Neural crest cell (in vitro differentiated cells): ENCODE measurements around the gene LINS1. TPM values are rescaled to one million over a fixed set of nuclear protein-coding genes. Genes with fewer than 3 reads are reported as not detected.

ENCODE experiments used
- DNase-seq: peaks from one replicate; pipeline ENCODE4 v3.0.0; 2021; ENCODE audit warnings: low read depth, mixed read lengths, low spot score
- H3K27ac Mint-ChIP-seq: one replicate; pipeline ENCODE4 v1.8.0; 2021; ENCODE audit warnings: mild to moderate bottlenecking, mixed read lengths; ENCODE audit not compliant: unreplicated experiment
- H3K27me3 Mint-ChIP-seq: 2 replicates; pipeline ENCODE4 v1.8.0; 2021; ENCODE audit warnings: low read depth, mild to moderate bottlenecking, mixed read lengths
- H3K36me3 Mint-ChIP-seq: 2 replicates; pipeline ENCODE4 v1.8.0; 2021; ENCODE audit warnings: low read depth, mild to moderate bottlenecking, mixed read lengths
- H3K4me1 Mint-ChIP-seq: 2 replicates; pipeline ENCODE4 v1.8.0; 2021; ENCODE audit warnings: mixed read lengths
- H3K4me3 Mint-ChIP-seq: one replicate; pipeline ENCODE4 v1.8.0; 2021; ENCODE audit warnings: mild to moderate bottlenecking, mixed read lengths
- H3K9me3 Mint-ChIP-seq: 2 replicates; pipeline ENCODE4 v1.8.0; 2021; ENCODE audit warnings: mixed read lengths
- total RNA-seq: library from RNA; stranded (reverse); gene quantifications from 2 replicates; pipeline ENCODE4 v1.2.1, GENCODE V29; 2021
- TF ChIP-seq, protein P1 (sequence below): fragments of 200-600 bp; sonication (generic); conservative IDR thresholded peaks from 2 replicates; pipeline ENCODE4 v1.5.0; 2021; ENCODE audit warnings: antibody characterized with exemption, mild to moderate bottlenecking

The LINS1 gene
- total RNA-seq, 1 donor from 2014 or later: 18.2 TPM

DNA sequence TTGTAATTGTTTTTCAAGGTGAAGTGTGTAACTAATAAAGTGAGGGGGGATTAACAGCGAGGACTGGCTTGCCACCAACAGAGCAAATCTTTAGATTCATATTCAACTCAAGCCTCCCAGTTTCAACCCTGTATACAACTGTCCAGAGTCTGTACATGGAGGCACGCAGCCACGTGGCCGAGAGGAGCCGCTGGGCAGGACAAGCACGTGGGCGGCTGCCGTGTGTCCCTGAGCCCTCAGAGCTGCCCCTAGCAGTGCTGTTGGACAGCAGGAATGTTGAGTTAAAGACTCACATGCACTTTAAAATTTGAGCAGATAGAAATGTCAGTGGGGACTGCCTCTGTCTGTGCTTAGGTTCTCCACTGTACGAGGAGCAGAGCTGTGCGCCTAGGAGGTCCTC lies 29.8 kb upstream of the LINS1 start:
- no peak for DNase-seq
- H3K36me3 Mint-ChIP-seq: peaks cover 2% of the 10 kb centered on the region
- H3K9me3 Mint-ChIP-seq: no peaks in the 10 kb centered on the region
- no peak overlapping the region for H3K4me3 Mint-ChIP-seq
- H3K27ac Mint-ChIP-seq: no peak overlapping the region
- TF ChIP-seq, protein P1, sequence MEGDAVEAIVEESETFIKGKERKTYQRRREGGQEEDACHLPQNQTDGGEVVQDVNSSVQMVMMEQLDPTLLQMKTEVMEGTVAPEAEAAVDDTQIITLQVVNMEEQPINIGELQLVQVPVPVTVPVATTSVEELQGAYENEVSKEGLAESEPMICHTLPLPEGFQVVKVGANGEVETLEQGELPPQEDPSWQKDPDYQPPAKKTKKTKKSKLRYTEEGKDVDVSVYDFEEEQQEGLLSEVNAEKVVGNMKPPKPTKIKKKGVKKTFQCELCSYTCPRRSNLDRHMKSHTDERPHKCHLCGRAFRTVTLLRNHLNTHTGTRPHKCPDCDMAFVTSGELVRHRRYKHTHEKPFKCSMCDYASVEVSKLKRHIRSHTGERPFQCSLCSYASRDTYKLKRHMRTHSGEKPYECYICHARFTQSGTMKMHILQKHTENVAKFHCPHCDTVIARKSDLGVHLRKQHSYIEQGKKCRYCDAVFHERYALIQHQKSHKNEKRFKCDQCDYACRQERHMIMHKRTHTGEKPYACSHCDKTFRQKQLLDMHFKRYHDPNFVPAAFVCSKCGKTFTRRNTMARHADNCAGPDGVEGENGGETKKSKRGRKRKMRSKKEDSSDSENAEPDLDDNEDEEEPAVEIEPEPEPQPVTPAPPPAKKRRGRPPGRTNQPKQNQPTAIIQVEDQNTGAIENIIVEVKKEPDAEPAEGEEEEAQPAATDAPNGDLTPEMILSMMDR: no peak
- H3K4me1 Mint-ChIP-seq: no peaks in the 10 kb centered on the region
- H3K27me3 Mint-ChIP-seq: no peaks in the 10 kb centered on the region

DNA sequence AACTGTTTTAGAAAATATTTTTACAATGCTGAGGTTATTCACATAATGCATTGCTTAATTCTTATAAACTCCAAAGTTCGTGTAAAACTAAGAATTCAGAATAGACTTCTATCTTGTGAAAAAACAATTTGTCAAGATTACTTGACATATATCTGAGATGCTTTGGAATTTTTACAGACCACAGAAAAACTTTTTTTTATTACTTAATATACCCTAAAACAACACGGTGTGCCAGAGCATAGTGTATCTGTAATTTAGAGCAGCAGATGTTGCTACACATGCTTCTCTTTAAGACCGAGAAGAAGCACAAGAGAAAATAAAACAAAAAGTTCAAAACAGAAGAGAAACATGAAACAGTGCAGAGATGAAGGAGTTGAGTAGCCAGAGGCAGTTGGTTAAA lies 26.8 kb upstream of the LINS1 start:
- Mint-ChIP-seq H3K27me3 (no peaks in the 10 kb centered on the region), H3K4me3 (no peak overlapping the region), H3K4me1 (no peaks in the 10 kb centered on the region), H3K36me3 (peaks cover 2% of the 10 kb centered on the region), H3K27ac (no peak overlapping the region), H3K9me3 (no peaks in the 10 kb centered on the region)
- TF ChIP-seq, protein P1: no peak
- no peak for DNase-seq

DNA sequence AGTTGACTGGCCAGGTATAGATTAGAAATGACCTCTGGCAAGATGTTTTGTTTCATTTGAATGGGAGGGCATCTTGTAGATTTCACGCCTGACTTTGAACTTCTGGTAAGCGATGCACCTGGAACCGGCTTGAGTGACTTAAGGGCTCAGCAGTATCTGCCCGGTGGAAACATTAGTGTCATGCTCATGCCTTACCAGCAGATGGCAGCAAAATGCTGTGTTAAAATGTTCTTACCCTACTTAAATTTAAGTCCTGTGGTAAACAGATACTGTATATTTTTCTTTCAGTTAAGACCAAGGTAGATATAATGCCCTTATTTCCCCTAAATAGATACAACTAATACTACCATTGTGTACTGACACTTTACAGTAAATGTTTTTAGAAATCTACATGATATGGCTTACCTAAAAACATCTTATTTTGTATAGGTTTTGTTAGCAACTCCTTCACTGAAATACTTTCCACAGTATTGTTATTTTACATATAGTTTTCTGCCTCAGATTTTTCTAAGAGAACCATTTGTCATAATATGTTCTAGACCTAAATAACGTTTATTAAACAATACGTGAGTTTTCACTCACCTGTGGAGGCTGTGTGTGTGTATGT lies 25.9 kb upstream of the LINS1 start:
- Mint-ChIP-seq H3K9me3 (no peaks in the 10 kb centered on the region), H3K36me3 (peaks cover 2% of the 10 kb centered on the region), H3K4me1 (no peaks in the 10 kb centered on the region), H3K27me3 (no peaks in the 10 kb centered on the region), H3K27ac (no peak overlapping the region), H3K4me3 (no peak overlapping the region)
- TF ChIP-seq, protein P1: peak; percentile 91
- DNase-seq: peak; percentile 69

DNA sequence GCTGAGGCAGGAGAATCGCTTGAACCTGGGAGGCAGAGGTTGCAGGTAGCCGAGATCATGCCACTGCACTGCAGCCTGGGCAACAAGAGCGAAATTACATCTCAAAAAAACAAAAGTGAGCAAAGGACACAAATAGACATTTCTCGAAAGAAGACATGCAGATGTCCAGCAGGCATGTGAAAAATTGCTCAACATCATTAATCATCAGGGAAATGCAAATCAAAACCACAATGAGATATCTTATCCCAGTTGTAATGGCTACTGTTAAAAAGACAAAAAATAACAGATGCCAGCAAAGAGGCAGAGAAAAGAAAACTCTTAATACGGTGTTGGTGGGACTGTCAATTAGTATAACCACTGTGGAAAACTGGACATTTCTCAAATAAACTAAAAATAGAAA lies 21.3 kb upstream of the LINS1 start:
- DNase-seq: no peak
- no peaks in the 10 kb centered on the region for H3K9me3 Mint-ChIP-seq
- H3K4me3 Mint-ChIP-seq: no peak overlapping the region
- no peaks in the 10 kb centered on the region for H3K4me1 Mint-ChIP-seq
- H3K36me3 Mint-ChIP-seq: peaks cover 23% of the 10 kb centered on the region
- no peak overlapping the region for H3K27ac Mint-ChIP-seq
- TF ChIP-seq, protein P1: no peak
- H3K27me3 Mint-ChIP-seq: no peaks in the 10 kb centered on the region

DNA sequence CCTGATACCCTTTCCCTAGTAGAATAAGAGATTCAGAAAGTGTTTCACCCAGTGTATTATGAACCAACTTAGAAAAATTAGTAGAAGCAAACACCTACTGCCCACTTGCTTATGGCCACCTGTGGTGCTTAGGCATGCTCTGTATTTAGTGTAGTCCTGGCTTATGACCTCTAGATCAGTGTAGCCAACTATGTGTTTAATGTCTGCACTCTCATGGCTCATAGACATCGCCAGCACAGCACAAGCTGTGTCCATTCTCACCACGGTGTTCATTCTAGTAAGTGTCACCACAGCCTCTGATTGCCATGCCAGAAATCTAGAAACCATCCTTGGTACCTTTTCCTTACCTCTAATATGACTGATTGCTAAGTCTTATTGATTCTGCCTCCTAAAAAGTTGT lies 14.7 kb upstream of the LINS1 start:
- Mint-ChIP-seq H3K36me3 (peaks cover 19% of the 10 kb centered on the region), H3K4me3 (no peak overlapping the region), H3K9me3 (no peaks in the 10 kb centered on the region), H3K27ac (no peak overlapping the region), H3K4me1 (no peaks in the 10 kb centered on the region), H3K27me3 (no peaks in the 10 kb centered on the region)
- TF ChIP-seq, protein P1: no peak
- no peak for DNase-seq
